ENCODE measurements around the gene TAS2R42.

TAS2R42 gene

GRCh38 chr12:11170810-11171144 is 16.0 kb downstream of the TAS2R42 start:
- H3K4me3 ChIP-seq (ENCODE audit: low read depth, low read length) = peak overlapping the region; percentile 92
- TF ChIP-seq, protein P1, sequence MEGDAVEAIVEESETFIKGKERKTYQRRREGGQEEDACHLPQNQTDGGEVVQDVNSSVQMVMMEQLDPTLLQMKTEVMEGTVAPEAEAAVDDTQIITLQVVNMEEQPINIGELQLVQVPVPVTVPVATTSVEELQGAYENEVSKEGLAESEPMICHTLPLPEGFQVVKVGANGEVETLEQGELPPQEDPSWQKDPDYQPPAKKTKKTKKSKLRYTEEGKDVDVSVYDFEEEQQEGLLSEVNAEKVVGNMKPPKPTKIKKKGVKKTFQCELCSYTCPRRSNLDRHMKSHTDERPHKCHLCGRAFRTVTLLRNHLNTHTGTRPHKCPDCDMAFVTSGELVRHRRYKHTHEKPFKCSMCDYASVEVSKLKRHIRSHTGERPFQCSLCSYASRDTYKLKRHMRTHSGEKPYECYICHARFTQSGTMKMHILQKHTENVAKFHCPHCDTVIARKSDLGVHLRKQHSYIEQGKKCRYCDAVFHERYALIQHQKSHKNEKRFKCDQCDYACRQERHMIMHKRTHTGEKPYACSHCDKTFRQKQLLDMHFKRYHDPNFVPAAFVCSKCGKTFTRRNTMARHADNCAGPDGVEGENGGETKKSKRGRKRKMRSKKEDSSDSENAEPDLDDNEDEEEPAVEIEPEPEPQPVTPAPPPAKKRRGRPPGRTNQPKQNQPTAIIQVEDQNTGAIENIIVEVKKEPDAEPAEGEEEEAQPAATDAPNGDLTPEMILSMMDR (IDR thresholded peaks at IDR 0.05; ENCODE audit: low read depth, low read length, missing control alignments) = no peak
- DNase-seq (ENCODE audit: low read depth) = no peak

GRCh38 chr12:11166300-11166699 is 20.4 kb downstream of the TAS2R42 start:
- DNase-seq (ENCODE audit: low read depth) = no peak
- H3K4me3 ChIP-seq (ENCODE audit: low read depth, low read length) = no peak overlapping the region
- TF ChIP-seq, protein P1 (IDR thresholded peaks at IDR 0.05; ENCODE audit: low read depth, low read length, missing control alignments) = no peak

DNA sequence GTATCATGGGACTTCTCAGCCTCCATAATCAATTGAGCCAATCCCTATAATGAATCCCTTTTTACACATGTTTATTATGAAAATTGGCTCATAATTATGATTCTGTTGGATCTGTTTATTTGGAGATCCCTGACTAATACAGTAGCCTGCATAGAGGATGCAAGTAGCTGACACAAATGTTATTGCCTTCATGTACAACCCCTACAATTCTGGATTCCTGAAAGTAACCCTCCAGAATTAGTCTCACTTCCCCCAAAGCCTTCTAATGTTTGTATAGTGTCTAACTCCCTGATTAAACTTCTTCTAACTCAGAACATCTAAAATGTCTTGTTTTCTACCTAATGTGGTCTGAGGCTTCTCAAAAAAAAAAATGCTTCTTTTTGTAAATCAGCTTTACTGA is 22.4 kb downstream of the TAS2R42 start:
- no peak overlapping the region for H3K4me3 ChIP-seq (ENCODE audit: low read depth, low read length)
- TF ChIP-seq, protein P1 (IDR thresholded peaks at IDR 0.05; ENCODE audit: low read depth, low read length, missing control alignments) = no peak
- no peak for DNase-seq (ENCODE audit: low read depth)

GRCh38 chr12:11162502-11162901 is 24.2 kb downstream of the TAS2R42 start:
- TF ChIP-seq, protein P1 (IDR thresholded peaks at IDR 0.05; ENCODE audit: low read depth, low read length, missing control alignments) = no peak
- H3K4me3 ChIP-seq (ENCODE audit: low read depth, low read length) = no peak overlapping the region
- DNase-seq (ENCODE audit: low read depth) = no peak

DNA sequence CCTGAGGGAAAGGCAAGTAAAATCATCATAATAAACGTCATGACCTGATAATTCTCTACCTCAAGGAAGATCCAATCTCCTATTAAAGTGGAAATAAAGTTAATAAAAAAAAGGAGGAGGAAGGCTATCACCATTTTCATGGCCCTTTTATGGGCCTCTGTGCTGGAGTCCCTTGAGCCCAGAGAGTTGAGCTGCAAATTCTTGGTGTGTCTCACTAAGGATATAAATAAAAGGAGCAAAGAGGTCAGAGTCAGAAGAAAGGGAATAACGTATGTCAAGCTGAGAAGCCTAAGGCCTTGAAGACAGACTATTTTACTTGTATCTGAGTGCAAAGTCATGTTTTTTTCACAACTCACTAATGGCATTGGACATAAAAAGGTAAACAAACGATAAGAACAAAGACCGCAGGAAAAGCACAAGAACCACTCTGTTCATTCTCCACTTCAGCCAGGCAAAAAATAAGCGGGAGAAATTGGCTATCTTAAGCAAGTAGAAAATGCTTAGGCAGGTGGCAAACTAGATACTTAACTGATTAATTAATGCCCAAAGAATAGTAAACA is 27.8 kb downstream of the TAS2R42 start:
- no peak overlapping the region for H3K4me3 ChIP-seq (ENCODE audit: low read depth, low read length)
- DNase-seq (ENCODE audit: low read depth) = no peak
- TF ChIP-seq, protein P1 (IDR thresholded peaks at IDR 0.05; ENCODE audit: low read depth, low read length, missing control alignments) = no peak

DNA sequence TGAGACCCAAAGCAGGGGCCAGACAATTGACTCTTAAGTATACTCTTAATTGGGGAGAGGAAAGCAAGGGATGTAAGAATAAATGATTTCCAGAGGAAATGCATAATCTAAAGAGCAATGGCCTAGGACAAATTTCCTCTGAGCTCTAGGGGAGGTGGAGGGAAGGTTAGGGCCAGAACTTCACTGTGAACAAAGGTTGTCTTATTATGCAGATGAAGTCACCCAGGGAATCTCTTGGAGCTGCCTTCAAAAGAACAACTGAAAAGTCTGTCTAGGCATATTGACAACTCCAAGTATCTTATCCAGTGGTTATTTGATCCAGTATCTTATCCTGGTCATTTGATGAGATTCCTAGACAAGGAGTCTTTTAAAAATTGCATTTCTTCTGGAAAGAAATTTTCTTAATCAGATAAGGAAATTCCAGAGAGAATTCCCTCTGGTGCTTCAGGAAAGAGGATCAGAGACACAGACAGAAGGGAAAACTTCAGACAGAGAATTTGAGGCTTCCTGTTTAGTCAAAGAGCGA is 32.3 kb downstream of the TAS2R42 start:
- TF ChIP-seq, protein P1 (IDR thresholded peaks at IDR 0.05; ENCODE audit: low read depth, low read length, missing control alignments) = no peak
- no peak for DNase-seq (ENCODE audit: low read depth)
- no peak overlapping the region for H3K4me3 ChIP-seq (ENCODE audit: low read depth, low read length)

DNA sequence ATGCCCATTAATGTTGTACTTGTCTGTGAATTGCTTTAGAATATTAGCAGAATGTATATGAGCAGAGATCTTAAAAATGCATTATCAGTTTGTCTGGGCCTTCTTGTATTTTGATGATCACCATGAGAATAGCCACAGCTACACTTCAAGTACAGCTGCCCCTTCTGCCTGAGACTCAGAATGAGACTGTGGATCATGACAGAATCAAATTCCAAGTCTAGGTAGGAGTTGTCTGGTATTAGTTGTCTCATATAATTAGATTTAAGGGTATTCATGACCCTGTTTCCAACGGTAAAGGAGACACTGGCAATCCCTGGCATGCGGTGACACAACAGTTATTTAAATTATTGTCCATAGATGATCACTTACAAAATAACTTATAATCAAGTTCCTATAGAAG is 34.0 kb downstream of the TAS2R42 start:
- TF ChIP-seq, protein P1 (IDR thresholded peaks at IDR 0.05; ENCODE audit: low read depth, low read length, missing control alignments) = no peak
- DNase-seq (ENCODE audit: low read depth) = no peak
- H3K4me3 ChIP-seq (ENCODE audit: low read depth, low read length) = no peak overlapping the region
